GM23338 (cell line): ENCODE measurements around the gene CAST. TPM values are rescaled to one million over a fixed set of nuclear protein-coding genes. Genes with fewer than 3 reads are reported as not detected.

Source experiments
- ATAC-seq: fragments of 200-7000 bp; cut with Tn5 transposase; 3 replicates; pipeline ENCODE4 v1.9.1; 2020
- DNase-seq: peaks from one replicate; pipeline ENCODE4 v3.0.0-alpha.2; 2015; ENCODE audit warnings: low spot score
- H2AFZ ChIP-seq: fragments of 200-600 bp; sonication (generic); 2 replicates; pipeline ENCODE4 v1.8.0; 2016; ENCODE audit warnings: antibody characterized with exemption, mild to moderate bottlenecking, moderate library complexity
- H3F3A ChIP-seq: fragments of 200-600 bp; sonication (generic); replicated peaks from 2 replicates; pipeline ENCODE4 v1.8.0; 2017; ENCODE audit warnings: antibody characterized with exemption, mixed run types, low read depth
- H3K27ac ChIP-seq: fragments of 200-600 bp; sonication (generic); 2 replicates; pipeline ENCODE4 v1.6.1; 2016; ENCODE audit warnings: low read depth
- H3K27me3 ChIP-seq: fragments of 200-600 bp; sonication (generic); 2 replicates; pipeline ENCODE4 v1.8.0; 2016; ENCODE audit warnings: mild to moderate bottlenecking, mixed run types, moderate library complexity; ENCODE audit not compliant: insufficient read depth
- H3K36me3 ChIP-seq: fragments of 200-600 bp; sonication (generic); 2 replicates; pipeline ENCODE4 v1.8.0; 2016; ENCODE audit warnings: mild to moderate bottlenecking; ENCODE audit not compliant: insufficient read depth
- H3K4me1 ChIP-seq: fragments of 200-600 bp; sonication (generic); 2 replicates; pipeline ENCODE4 v1.8.0; 2016; ENCODE audit warnings: mild to moderate bottlenecking, moderate library complexity; ENCODE audit not compliant: insufficient read depth
- H3K4me2 ChIP-seq: fragments of 200-600 bp; sonication (generic); 2 replicates; pipeline ENCODE4 v1.7.1; 2017; ENCODE audit warnings: mixed run types
- H3K4me3 ChIP-seq: fragments of 200-600 bp; sonication (generic); 2 replicates; pipeline ENCODE4 v1.6.1; 2016; ENCODE audit warnings: mixed run types
- H3K79me2 ChIP-seq: fragments of 200-600 bp; sonication (generic); replicated peaks from 2 replicates; pipeline ENCODE4 v1.8.0; 2017; ENCODE audit warnings: mild to moderate bottlenecking; ENCODE audit not compliant: insufficient read depth
- H3K9me2 ChIP-seq: fragments of 200-600 bp; sonication (generic); 2 replicates; pipeline ENCODE4 v1.8.0; 2017; ENCODE audit not compliant: insufficient read depth
- H4K20me1 ChIP-seq: fragments of 200-600 bp; sonication (generic); replicated peaks from 2 replicates; pipeline ENCODE4 v1.8.0; 2017; ENCODE audit warnings: mild to moderate bottlenecking; ENCODE audit not compliant: insufficient read depth
- H3K27ac Mint-ChIP-seq: 2 replicates; pipeline ENCODE4 v1.8.0; 2020; ENCODE audit warnings: inconsistent platforms, mild to moderate bottlenecking, moderate library complexity, mixed read lengths
- H3K27me3 Mint-ChIP-seq: 3 replicates; pipeline ENCODE4 v1.8.0; 2022; ENCODE audit warnings: low read depth, mild to moderate bottlenecking, moderate library complexity, mixed read lengths, inconsistent platforms; ENCODE audit not compliant: insufficient read depth, poor library complexity
- H3K36me3 Mint-ChIP-seq: 3 replicates; pipeline ENCODE4 v1.8.0; 2021; ENCODE audit warnings: low read depth, mild to moderate bottlenecking, inconsistent platforms, moderate library complexity, mixed read lengths
- H3K4me1 Mint-ChIP-seq: 3 replicates; pipeline ENCODE4 v1.8.0; 2020; ENCODE audit warnings: mild to moderate bottlenecking, inconsistent platforms, mixed read lengths
- H3K4me3 Mint-ChIP-seq: 3 replicates; pipeline ENCODE4 v1.8.0; 2021; ENCODE audit warnings: moderate library complexity, mild to moderate bottlenecking, inconsistent platforms, mixed read lengths
- H3K9me3 Mint-ChIP-seq: 3 replicates; pipeline ENCODE4 v1.8.0; 2020; ENCODE audit warnings: moderate library complexity, mild to moderate bottlenecking, inconsistent platforms, mixed read lengths
- CREB1 ChIP-seq: fragments of 250-450 bp; sonication (Bioruptor Pico); IDR thresholded peaks from 2 replicates; pipeline ENCODE4 v1.5.0; 2020; ENCODE audit warnings: low read depth, mild to moderate bottlenecking, moderate library complexity
- CTCF ChIP-seq, 2 experiments: fragments of 200-600 bp in 1 of 2; sonication (generic) in 1 of 2; conservative IDR thresholded peaks; 2 replicates each; pipeline versions ENCODE4 v1.5.1 to v1.6.1; 2016 to 2017; ENCODE audit warnings: antibody characterized with exemption in 2 of 2, low read depth in 2 of 2, mild to moderate bottlenecking in 2 of 2, moderate library complexity in 1 of 2
- ETS1 ChIP-seq: IDR thresholded peaks from 2 replicates; pipeline ENCODE4 v1.6.1; 2016; ENCODE audit warnings: antibody characterized with exemption
- EZH2 ChIP-seq: fragments of 200-600 bp; sonication (generic); IDR thresholded peaks from one replicate; pipeline ENCODE4 v1.8.0; 2017; ENCODE audit warnings: antibody characterized with exemption, mild to moderate bottlenecking, low read depth; ENCODE audit not compliant: unreplicated experiment
- EZH2phosphoT487 ChIP-seq: fragments of 200-600 bp; sonication (generic); IDR thresholded peaks from one replicate; pipeline ENCODE4 v1.8.1; 2018; ENCODE audit warnings: antibody characterized with exemption; ENCODE audit not compliant: unreplicated experiment
- JUNB ChIP-seq: IDR thresholded peaks from one replicate; pipeline ENCODE4 v1.6.1; 2016; ENCODE audit warnings: antibody characterized with exemption; ENCODE audit not compliant: unreplicated experiment
- NANOG ChIP-seq: IDR thresholded peaks from 2 replicates; pipeline ENCODE4 v1.6.1; 2016; ENCODE audit warnings: antibody characterized with exemption, borderline replicate concordance
- REST ChIP-seq: IDR thresholded peaks from one replicate; pipeline ENCODE4 v1.6.1; 2018; ENCODE audit warnings: antibody characterized with exemption; ENCODE audit not compliant: unreplicated experiment
- STAT1 ChIP-seq: IDR thresholded peaks from one replicate; pipeline ENCODE4 v1.6.1; 2016; ENCODE audit warnings: antibody characterized with exemption; ENCODE audit not compliant: unreplicated experiment
- ZNF114 ChIP-seq: fragments of 250-450 bp; sonication (Bioruptor Pico); IDR thresholded peaks from 2 replicates; pipeline ENCODE4 v1.5.0; 2020; ENCODE audit warnings: mild to moderate bottlenecking, moderate library complexity
- ZNF331 ChIP-seq: fragments of 250-450 bp; sonication (Bioruptor Pico); IDR thresholded peaks from 2 replicates; pipeline ENCODE4 v1.5.0; 2020; ENCODE audit warnings: low read depth, mild to moderate bottlenecking, moderate library complexity
- polyA plus RNA-seq: library from polyadenylated mRNA; unstranded; fragments of >200 nt; fragmentation: Nextera tagmentation; extraction: Ambion mirVana; gene quantifications from 2 replicates; pipeline ENCODE4 v1.2.1, GENCODE V29; 2016
- total RNA-seq: library from RNA; depleted of rRNA; stranded (reverse); fragments of >200 nt; shearing (Covaris generic); gene quantifications from 2 replicates; pipeline ENCODE4 v1.2.3, GENCODE V29; 2014

CAST gene
- total and polyA plus RNA-seq, 2 experiments from 2014 or later = 37.9 to 57.7 TPM

- TF ChIP-seq ETS1 = no peak
- no peak for TF ChIP-seq CREB1 (CRISPR knock-in tag)
- TF ChIP-seq CTCF (conservative IDR thresholded peaks at IDR 0.05; ENCODE audit: low read depth in 2 of 2) = no peak
- TF ChIP-seq ZNF114 (CRISPR knock-in tag) = no peak
- TF ChIP-seq REST = no peak
- no peak for TF ChIP-seq NANOG
- TF ChIP-seq ZNF331 (CRISPR knock-in tag) = no peak
- TF ChIP-seq JUNB = no peak
- TF ChIP-seq EZH2phosphoT487 = no peak
- TF ChIP-seq EZH2 = no peak
These were observed 78.9 kb downstream of the CAST start (continued) for GRCh38 chr5:96741106-96741505.

GRCh38 chr5:96741891-96742309 lies 79.7 kb downstream of the CAST start:
- H3K79me2 ChIP-seq = no peaks in the 10 kb centered on the region
- DNase-seq (no peak), ATAC-seq (no peak)
- Mint-ChIP-seq H3K4me1 (peaks cover 11% of the 10 kb centered on the region), H3K27me3 (no peaks in the 10 kb centered on the region), H3K36me3 (peaks cover 15% of the 10 kb centered on the region; the same call in 2 of the 3 replicates), H3K27ac (no peak overlapping the region), H3K4me3 (no peak overlapping the region), H3K9me3 (no peaks in the 10 kb centered on the region)
- H4K20me1 ChIP-seq = no peaks in the 10 kb centered on the region
- H2AFZ ChIP-seq = no peak overlapping the region
- H3K4me3 ChIP-seq = no peak overlapping the region
- H3K4me1 ChIP-seq = peaks cover 19% of the 10 kb centered on the region
- no peak overlapping the region for H3K4me2 ChIP-seq
- no peak overlapping the region for H3K27ac ChIP-seq
- no peaks in the 10 kb centered on the region for H3K36me3 ChIP-seq
- H3K27me3 ChIP-seq = no peaks in the 10 kb centered on the region
- H3K9me2 ChIP-seq = no peaks in the 10 kb centered on the region
- no peaks in the 10 kb centered on the region for H3F3A ChIP-seq
- TF ChIP-seq STAT1 (no peak), CTCF (conservative IDR thresholded peaks at IDR 0.05; ENCODE audit: low read depth in 2 of 2) (no peak), ZNF331 (CRISPR knock-in tag) (no peak), EZH2phosphoT487 (no peak), NANOG (no peak), EZH2 (no peak), REST (no peak), ETS1 (no peak), JUNB (no peak)
